ENCODE results near the gene ZAP70.

The ZAP70 gene

DNA sequence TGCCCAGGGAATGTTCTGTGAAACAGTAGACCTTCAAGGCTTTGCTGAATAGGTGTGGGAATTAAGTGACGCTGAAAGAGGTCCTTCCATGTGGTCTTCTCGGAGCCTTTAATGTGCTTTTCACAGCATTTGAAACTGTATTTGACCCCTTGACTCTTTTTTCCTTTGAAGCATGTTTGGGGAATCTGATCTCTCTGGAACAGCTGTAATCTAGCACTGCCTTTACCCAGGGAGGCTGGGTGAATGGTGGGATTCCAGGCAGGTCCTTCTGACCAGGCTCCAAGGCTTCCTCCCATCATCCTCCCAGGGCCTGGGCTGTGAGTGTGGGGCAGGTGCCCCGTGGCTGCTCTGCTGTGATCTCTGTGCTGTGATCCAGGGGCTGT is 4.2 kb downstream of the ZAP70 start:
- no peak for DNase-seq (ENCODE audit: low spot score)

DNA sequence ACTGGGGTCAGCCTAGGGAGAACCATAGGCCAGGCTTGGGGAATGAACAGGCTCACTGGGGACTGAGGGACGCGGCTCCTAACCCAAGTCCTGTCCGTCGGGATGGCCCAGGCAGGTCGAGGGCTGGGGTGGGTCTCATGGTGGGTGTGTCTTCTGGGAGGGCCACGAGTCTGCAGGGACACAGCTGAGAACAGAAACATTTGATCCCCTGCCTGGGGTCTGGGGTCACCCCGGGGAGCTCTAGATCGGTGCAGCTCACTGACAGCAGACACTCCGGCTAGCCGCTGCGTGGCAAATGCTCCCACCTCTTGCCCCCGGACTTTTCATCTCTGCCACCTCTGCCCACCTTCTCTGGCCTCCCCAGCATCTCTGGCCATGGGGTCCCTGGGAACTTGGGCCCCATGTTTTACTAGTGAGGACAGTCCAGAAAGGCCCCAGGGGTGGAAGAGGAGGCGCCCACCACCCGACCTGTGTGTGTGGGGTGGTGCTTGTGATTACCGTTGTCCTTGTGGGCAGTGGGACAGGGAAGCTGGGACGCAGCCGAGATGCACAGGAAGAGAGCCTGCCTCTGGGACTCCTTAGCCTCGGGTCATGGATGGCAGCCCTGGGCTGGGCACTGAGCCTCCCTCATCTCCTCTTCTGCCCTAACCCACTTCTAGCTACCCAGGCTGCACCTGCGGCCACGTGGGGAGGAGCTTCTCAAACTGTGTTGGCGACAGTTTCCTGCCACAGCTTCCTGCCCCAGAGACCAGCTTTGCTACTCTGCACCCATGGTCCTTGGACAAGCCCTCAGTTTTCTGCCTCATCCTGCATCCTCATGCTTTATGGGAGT is 4.9 kb downstream of the ZAP70 start:
- no peak for DNase-seq (ENCODE audit: low spot score)

DNA sequence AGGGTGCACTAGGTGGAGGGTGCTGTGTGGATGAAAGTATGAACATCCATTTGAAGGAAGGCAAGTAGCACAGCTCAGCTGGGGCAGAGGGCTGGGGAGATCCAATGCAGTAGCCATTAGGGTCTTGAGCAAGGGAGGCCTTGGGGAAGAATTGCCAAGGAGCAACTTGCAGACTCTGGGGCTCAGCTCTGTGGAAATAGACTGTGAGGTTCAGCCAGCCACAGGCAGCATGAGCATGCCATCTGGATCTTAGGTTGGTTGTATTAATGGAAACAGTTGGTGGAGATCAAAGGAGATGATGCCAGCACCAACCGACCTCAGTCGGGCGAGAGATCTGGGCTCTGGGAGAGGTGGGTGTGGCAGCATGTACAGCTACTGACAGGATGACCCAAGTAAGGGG is 5.6 kb downstream of the ZAP70 start:
- DNase-seq (ENCODE audit: low spot score) = no peak

DNA sequence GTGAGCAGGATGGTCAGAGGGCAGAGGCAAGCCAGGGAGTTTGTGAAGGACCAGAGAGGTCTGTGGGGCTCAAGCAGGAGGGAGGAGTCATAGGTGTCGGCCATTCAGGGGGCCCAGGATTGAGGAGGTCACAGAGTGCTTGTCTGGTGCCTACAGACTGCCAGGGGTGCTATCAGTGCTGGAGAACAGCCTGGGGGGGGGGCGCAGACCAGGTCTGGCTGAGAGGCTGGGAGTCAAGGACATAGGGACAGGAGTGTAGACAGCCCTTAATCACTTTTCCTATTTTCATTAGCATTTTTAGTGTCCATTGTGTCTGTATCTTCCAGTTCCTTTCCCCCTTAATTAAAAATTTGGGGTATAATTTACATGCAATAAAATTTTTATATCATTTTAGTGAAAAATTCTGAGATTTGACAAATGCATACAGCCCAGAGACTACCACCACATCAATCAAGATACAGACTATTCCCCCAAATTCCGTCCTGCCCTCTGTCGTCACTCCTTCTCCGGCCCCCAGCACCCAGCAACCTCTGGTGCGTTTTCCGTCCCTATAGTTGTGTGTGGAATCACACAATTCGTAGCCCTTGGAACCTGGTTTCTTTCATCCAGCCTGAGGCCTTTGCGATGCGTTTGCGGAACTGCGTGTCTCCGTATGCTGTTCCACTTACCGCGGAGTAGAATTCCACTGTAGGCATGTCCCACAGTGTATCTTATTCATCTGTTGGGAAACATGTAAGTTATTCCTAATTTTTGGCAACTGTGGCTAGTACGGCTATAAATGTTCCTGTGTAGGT is 6.2 kb downstream of the ZAP70 start:
- no peak for DNase-seq (ENCODE audit: low spot score)

DNA sequence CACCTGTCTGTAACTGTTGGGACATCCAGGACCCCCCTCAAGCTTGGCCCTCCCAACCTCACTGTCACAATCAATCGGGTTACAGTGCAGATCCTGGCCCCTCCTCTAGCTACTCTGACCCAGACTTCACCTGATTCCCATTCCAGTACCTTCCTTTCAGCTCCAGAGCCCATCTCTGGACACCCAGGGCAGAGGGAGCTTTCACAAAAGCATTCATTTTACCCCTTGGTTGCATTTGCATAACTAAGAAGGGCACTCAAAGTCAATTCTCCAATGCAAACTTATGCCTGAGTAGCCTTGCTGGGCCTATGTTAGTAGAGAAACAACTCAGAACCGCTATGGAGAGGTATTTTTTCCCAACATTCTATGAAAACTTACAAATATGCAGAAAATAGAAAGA is 7.4 kb downstream of the ZAP70 start:
- DNase-seq (ENCODE audit: low spot score) = no peak

DNA sequence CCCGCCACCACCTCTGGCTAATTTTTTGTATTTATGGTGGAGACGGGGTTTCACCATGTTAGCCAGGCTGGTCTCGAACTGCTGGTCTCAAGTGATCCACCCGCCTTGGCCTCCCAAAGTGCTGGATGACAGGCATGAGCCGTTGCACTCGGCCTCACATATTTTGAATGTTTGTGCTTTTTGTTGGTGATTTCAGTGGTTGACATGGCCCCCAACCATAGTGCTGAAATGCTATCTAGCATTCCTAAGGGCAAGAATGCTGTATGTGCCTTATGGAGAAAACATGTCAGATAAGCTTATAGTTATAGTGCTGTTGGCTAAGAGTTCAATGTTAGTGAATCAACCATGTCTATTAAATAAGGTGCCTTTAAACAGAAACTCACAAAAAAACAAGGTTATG is 8.9 kb downstream of the ZAP70 start:
- no peak for DNase-seq (ENCODE audit: low spot score)

DNA sequence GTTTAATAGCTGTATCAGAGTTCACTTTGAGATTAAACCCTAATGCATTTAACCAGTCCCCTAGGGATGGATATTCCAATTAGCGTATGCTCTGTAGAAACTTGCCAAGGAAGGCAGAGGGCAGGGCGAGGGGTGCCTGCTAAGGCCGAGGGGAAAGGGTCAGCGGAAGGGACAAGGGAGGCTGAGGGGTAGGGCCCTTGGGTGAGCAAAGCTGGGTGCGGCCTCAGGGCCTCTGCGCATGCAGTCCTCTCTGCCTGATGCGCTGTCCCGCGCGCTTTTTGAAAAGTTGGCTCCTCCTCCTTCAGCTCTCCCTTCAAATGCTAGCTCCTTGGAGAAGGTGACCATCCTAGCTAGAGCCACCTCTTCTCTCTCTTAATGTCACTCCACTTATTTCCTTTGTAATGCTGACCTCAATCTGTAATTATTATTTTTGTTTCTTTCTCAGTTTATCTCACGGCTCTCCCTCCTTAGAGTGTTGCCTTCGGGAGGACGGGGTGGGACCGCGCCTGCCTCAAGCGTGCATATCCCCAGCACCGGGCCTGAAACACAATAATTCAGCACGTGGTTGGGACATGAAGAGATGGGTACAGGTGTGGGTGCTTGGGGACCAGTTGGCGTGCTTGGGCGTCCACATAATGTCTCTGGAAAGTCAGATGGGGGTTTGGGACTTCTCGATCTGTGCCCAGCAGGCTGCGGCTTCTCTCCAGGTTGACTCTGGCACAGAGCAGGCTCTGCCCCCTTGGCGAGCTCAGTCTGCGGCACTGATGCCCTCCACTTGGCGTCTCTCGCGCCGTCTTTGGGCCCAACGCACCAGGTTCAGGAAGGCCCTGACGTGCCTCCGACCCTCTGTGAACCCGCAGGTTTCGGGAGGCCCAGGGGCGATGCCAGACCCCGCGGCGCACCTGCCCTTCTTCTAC is 10.0 kb downstream of the ZAP70 start:
- DNase-seq (ENCODE audit: low spot score) = no peak

DNA sequence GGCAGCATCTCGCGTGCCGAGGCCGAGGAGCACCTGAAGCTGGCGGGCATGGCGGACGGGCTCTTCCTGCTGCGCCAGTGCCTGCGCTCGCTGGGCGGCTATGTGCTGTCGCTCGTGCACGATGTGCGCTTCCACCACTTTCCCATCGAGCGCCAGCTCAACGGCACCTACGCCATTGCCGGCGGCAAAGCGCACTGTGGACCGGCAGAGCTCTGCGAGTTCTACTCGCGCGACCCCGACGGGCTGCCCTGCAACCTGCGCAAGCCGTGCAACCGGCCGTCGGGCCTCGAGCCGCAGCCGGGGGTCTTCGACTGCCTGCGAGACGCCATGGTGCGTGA is 10.7 kb downstream of the ZAP70 start:
- no peak for DNase-seq (ENCODE audit: low spot score)

DNA sequence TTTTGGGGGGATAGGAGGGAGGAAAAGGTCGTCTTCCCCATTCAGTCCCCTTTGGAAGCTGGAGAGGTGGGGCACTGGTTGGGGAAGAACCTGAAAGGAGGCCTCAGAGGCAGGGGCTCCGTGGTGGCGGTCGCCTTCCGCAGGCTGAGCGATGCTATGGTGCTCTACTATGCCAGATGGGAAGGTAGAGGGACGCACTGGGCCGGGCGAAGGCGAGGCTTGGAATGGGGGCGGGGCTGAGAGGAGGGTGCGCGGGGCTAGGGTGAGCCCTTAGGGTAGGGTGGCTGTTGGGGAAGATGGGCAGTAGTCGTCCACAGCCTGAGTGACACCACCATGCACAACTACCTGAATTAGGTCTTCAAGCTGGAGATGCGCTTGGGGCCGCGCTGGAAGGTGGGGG is 11.1 kb downstream of the ZAP70 start:
- DNase-seq (ENCODE audit: low spot score) = no peak

DNA sequence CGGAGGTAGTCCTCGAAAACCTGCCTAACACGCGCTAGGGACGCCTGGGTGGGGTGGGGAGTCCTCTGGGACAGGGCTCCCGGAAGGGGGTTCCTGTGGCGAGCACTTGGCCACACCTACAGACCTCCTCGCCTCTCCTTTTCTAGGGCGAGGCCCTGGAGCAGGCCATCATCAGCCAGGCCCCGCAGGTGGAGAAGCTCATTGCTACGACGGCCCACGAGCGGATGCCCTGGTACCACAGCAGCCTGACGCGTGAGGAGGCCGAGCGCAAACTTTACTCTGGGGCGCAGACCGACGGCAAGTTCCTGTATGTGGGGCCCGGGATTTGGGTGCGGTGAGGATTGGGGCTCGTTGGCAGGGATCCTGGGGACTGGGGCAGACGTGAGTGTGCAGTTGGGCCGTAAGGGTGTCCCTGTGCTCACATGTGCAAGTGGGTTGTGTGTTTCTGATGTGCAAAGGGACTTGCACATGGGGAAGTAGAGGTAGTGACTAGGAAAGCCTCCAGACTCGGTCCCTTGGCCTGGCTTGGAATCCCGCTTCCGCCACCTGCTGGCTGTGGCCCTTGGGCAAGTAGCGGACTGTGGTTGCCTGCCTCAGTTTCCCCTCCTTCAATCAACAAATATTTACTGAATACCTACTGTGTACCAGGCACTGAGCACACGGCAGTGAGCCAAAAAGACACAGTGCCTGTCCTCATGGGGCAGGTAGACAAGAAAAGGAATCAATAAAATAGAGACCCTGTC is 11.7 kb downstream of the ZAP70 start:
- no peak for DNase-seq (ENCODE audit: low spot score)

DNA sequence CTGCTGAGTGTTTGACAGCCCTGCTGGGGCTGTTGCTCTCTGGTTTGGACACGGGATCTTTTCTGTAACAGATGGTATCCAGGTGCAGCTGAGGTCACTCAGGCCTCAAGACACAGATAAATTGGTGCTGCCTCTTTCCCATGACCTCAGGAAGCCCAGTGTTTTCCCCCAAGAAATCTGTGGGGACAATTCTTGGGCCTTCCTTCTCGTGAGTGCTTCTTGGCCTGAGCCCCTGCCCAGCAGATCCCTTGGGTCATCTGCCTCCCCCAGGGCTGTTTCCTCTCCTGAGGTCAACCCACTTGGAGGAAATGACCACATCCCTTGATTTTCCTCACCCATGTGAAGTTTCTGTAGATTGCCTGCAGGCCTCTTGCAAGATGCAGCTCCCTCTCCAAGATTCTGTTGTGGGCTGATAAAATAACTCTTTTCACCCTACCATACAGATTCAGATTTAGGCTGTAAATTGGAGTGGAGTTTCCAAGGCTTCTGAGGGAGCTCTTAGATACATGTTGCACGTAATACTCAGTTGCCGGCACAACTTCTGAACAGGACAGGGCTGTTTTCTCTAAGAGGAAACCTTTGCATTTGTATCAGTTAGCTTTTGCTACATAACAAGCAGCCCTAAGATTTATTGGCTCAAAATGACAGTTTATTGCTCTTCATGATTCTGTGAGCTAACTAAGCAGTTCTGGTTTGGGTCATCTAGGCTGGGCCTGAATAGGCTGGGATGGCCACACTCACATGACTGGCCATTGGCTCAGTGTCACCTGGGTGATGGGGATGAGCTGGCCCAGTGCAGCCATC is 13.1 kb downstream of the ZAP70 start:
- no peak for DNase-seq (ENCODE audit: low spot score)

DNA sequence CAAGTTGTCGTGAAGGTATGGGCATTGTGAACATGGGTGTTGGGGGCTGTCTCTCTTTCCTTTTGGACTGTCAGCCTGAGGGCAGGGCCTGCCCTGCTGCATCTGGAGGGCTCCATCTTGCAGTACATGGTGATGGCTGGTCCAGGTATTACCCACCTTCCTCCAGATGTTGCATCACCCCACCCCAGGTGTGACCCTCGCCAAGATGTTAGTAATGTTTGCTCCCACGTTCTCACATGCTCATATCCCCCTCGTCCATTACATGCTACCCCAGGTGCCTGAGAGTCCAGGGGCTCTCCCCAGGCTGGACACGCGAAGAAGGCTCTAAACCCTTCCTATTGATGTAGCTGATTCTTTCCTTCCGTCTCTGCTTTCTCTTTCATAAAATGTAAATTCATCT is 13.9 kb downstream of the ZAP70 start:
- no peak for DNase-seq (ENCODE audit: low spot score)

DNA sequence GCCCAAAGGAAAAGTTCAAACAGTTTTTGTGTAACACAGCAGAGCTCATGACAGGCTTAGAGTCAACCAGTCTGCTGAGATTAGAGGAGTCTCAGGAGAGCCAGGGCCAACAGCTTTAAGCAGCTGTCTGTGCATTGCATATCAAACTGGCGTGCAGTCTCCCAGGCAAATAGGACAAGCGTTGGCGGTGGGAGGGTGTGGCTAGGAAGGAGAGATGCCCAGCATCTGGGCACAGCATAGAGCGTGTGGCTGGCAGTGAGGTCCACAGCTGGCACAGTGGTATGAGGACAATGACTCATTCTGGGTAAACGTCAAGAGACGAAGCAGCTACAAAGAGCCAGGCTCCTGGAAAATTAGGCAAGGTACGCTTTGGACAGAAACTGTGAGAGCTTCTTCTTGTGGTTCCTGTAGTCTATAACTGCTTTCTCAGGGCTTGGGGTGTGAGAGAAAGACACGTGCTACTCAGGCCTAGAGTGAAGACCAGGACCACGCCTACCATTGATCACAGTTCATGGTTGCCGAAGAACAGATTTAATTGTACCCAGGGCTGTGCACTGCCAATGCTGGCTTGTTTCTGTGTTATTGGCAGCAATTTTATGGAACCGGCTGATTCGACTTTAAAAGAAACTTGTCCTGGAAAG is 14.8 kb downstream of the ZAP70 start:
- DNase-seq (ENCODE audit: low spot score) = peak; percentile 31

DNA sequence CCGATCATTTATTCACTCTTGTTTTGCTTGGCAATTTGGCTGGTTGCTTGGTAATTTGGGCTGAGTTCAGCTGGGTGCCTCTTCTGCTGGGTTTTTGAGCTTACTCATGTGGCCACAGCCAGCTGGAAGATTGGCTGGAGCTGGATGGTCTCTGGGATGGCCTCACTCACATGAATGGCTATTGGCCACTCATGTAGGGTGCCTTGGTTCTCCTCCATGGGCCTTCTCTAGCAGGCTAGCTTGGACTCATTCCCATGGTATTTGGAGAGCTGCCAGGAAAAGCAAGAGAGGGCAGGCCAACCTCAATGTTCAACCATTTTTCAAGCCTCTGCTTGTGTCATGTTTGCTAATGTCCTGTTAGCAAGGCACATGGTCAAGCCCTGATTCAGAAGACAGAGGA is 16.9 kb downstream of the ZAP70 start:
- no peak for DNase-seq (ENCODE audit: low spot score)

DNA sequence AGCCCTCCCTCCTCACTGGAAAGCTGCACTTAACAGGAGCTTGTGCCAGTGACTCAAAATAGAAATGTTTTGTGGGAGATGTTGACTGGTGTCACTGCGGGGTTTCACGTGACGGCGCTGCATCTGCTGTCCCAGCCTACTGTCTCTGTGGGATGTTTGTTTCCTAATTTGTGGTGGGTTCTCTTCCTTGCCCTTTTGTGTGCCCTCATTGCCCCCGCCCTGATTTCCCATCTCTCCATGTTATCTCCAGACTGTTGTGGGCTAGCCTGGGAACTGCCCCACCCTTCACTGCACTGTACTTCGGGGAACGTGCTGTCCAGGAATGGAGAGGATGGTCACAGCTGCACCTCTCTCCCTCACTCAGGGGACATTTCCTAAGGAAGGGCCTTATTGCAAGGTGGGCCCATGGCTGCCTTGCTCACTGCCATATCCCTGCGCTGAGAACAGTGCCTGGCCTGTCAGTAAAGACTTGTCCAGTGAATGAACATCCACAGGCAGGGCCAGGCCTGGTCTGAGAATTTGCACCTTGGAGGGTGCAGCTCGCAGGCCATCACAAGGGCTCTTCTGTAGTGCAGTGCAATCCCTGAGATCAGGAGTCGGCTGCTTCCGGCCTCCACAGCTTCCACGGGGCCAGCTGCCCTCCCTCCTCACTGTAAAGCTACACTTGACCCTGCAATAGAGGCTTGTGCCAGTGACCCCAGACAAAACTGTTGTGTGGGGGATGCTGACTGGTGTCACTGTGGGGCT is 18.1 kb downstream of the ZAP70 start:
- DNase-seq (ENCODE audit: low spot score) = no peak

DNA sequence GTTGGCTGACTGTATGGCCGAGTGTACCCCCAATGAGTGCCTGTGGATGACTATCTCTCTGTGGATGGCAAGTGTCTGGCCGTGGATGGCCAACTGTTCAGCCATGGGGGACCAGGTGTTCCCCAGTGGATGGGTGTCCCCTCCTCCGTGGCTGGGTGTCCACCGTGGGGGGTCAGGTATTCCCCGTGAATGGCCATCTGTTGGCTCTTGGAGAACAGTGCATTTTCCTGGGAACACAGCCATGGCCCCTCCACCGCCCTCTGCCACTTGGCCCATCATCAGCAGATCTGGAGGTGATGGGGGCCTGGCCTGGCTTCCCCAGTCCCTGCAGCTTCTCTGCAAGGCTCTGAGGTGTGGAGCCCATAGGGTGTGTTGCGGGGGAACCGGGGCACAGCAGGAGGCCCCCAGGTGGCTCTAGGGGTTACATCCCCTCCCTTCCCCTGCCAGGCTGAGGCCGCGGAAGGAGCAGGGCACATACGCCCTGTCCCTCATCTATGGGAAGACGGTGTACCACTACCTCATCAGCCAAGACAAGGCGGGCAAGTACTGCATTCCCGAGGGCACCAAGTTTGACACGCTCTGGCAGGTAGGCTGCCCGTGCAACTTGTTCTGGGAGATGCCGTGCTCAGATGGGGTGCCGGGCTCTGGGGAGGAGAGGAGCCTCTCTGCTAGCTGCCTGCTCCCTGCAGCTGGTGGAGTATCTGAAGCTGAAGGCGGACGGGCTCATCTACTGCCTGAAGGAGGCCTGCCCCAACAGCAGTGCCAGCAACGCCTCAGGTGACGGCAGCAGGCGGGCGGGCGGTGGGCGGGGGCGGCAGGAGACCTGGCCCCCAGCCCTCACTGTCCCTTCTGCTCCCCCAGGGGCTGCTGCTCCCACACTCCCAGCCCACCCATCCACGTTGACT is 19.3 kb downstream of the ZAP70 start:
- no peak for DNase-seq (ENCODE audit: low spot score)

DNA sequence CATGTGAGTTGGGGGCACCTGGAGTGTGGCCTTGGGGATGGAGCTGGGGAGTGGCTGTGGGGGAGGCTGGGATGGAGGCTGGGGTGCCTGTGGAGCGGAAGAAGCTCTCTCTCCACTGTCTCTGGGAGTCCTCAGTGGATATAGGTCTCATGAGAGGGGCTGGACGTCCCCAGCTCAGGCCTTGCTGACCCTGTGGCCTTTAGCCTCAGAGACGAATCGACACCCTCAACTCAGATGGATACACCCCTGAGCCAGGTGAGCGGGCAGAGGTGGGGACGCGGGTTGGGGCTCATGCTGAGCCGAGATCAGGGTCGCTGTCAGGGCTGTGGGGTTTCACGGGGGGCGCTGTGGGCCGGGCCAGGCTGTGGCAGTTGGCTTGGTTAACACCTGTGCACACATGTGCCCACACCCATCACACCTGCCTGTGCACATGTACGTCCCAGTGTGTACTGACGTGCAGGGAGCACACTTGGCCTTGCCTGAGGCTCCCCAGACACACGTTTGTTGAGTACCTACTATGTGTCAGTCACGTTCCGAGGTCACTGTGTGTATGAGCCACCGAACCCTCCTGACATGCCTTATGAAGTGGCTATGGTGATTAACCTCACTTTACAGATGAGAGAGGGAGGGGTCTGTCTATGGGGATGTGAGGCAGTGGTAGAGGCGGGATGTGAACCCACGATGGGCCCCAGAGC is 20.1 kb downstream of the ZAP70 start:
- DNase-seq (ENCODE audit: low spot score) = no peak
